DMS79 treated with DMSO at 0.1 percent for 48 hours (cell line): ENCODE data around the gene WNT11.
"Not testable (repeated sequence)": the region's sequence is repeated elsewhere in the genome, so short reads cannot be mapped to it uniquely, and the experiment has no call there.

Experiments used
- DNase-seq: peaks from one replicate; lab custom pipeline; 2025; lab: John Stamatoyannopoulos, UW

WNT11 gene

DNA sequence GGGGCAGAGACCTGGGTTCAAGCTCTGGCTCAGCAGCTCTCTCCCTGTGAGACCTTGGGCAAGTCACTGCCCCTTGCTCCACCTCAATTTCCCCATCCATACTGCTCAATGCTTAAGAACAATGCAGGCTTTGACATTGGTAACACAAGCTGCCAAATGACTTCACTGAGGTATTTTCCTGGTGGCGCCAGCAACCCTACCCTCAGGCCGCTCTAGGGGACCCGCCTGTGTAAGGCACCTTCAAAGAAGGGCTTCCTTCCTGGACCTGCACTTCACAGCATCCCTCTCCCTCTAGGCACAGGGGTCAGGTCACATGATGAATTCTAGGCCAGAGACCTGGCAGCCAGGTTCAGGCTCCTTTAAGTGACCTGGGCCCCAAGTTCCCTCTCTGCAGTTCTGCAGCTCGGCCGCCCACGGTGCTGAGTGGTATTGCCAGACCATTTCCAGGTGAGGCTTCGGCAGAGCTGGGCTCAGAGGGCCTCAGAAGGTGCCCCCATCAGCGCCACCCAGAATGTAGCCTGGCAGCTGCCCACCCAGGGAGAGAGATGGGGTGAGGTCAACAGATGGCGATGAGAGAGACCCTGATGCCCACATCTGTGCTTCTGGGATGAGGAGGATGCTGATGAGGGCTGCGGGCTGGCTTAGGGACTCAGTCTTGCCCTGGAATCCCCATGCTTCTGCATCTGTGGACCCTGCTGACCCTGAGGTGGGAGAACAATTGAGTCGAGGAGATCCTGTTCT is 4.5 kb downstream of the WNT11 start:
- no peak for DNase-seq

DNA sequence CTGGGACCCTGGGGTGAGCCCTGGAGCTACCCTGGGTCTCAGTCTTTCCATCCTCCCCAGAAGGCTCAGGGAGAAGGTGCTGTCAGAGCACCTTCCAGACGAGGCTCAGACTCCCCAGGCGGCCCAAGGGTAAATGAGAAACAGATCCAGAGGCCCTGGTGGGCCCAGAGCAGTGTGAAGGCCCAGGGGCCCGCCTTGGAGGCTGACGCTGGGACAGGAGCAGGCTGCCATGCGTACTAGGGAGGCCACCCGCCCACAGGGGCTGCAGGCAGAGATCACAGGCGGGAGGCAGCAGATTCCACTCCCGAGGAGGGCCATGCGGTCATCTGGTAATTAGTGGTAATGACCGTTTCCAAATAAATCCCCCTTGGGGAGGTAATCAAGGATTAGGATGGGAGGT is 5.2 kb downstream of the WNT11 start:
- DNase-seq: no peak

DNA sequence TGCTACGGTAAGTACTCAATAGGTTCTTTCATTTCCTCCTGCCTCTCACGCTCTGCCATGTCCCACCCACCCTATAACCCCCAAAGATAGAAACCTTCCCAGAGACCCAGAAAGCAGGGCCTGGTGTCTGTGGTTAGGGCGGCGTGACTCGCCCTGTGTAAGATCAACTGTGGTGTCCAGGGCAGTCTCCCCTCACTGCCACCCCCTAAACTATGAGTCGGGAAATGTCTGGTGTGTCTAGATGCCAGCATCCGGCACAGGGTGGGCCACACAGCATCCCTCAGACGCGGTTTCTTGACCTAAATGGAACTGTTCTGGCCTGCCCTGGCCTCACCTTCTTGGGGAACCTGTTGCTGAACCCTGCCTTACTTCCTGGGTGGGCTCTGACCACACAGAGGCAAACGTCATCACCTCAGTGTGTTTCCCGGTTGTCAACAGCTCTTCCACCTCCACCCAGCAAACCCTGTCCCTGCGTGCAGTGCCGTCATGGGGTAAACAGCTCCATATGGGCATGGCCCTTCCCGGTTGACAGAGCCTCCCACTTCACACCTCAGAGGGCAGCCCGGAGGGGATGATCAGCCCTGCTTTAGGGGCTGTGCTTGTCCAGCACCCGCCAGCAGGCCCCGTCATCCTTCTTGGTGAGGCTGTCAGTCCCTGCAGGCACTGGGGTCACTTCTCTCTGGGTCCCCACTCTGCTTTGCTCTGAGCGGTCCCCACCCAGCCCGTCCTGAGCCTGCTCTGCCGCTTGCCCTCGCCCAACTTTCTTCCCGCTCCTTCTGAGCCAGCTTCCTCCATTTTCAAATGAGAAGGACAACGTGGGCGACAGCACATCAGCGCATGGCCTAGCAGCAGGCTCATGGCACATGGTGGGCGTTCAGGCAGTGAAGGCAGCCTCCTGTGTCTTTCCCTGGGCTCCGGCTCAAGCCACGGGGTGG is 6.0 kb downstream of the WNT11 start:
- DNase-seq: no peak

DNA sequence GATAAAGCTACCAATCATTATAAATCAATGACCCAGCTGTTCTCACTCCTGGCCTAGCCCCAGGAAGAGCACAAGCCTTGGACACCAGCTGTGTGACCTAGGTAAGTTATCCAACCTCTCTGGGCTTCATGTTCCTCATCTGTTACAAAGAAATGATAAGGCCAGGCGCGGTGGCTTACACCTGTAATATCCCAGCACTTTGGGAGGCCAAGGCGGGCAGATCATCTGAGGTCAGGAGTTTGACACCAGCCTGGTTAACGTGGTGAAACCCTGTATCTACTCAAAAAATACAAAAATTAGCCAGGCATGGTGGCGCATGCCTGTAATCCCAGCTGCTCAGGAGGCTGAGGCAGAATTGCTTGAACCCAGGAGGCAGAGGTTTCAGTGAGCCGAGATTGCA is 7.6 kb downstream of the WNT11 start:
- DNase-seq: not testable (repeated sequence)

DNA sequence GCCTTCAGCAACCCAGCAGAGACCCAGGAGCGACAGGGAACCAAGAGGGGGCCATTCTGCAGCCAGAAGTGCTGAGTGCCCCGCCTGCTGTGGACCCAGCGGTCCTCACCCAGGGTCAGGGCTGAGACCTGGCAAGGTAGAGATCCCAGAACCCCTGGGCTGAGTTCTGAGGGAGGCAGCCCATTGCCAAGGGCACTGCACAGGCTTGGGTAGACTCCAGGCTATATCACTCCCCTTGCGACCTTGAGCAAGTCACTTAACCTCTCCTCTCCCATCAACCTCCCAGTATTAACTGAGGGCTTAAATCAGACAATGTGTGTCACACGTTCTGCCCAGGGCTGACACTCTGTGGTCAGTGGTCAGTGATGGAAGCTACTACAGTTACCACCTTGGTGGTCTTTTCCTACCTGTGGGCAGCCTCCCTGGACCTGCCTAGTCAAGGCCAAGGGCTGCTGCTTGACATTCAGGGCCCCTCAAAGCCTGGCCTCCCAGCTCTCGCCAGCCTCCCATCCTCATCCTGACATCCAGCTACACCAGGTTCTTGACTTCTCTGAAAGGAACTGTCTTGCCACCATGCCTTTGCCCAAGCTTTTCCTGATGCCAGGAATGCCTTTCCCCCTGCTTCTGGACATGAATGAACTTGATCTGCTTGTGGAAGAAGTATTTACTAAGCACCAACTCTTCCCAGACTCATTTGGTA is 8.2 kb downstream of the WNT11 start:
- no peak for DNase-seq

DNA sequence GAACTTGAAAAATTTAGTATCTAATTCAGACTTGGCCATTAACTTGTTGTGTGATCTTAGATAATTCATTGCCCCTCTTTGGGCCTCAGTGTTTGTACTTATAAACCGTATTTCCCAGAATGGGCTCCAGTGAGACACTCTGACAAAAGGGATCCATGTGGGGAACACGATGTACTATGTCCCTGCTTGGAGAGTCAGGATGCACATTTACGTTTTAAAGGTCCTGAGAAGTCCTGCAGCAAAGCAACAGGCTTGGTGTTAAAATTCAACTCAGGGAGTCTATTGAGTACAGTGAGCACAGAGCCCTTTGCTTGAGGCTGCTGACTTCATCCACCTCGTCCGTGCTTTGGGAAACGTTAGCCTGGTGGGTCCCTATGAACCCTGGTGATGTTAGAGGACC is 9.0 kb downstream of the WNT11 start:
- no peak for DNase-seq

DNA sequence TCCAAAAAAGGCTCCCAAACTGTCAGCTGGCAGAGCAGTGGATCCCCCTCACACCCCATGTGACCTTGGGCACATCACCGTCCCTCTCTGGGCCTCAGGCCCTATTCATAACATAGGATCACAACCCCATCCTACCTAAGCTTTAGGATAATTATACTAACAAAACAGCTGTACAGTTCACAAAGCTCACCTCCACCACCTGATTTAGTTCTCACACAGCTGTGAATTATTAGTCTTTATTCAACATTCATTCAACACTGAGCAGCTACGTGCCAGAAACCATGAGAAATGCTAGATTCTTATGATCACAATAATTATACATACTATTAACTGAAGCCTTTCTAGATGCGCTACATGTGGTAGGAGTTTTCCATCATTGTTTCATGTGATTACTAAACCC is 9.5 kb downstream of the WNT11 start:
- DNase-seq: no peak

DNA sequence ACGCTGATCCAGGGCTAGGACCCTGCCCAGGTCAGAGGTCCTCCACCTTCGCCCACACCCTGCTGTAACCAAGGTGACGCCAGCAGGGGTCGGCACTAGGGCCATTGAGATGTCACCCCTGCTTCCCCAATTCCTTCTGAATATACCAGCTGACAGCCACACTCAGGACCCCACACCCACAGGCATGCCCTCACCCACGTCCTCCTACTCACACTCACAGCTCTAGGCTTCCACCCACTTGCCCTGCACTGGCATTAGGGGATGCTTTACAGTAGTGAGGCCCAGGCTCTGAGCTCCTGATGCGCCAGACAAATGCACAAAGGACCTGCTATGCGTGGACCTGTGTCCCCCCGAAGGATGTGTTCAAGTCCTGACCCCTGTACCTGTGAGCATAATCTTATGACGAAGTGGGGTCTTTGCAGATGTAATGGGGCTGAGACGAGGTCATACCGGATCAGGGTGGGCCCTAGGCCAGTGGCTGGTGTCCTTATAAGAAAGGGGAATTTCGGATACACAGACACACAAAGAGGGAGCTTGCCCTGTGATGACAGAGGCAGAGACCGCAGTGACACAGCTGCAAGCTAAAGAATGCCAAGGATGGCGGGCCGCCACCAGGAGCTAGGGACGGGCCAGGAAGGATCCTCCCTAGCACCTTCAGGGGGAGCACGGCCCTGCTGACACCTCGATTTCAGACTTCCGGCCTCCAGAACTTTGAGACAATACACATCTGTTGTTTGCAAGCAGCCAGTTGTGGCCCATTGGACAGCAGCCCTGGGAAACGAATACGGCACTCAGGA is 11.2 kb downstream of the WNT11 start:
- no peak for DNase-seq

DNA sequence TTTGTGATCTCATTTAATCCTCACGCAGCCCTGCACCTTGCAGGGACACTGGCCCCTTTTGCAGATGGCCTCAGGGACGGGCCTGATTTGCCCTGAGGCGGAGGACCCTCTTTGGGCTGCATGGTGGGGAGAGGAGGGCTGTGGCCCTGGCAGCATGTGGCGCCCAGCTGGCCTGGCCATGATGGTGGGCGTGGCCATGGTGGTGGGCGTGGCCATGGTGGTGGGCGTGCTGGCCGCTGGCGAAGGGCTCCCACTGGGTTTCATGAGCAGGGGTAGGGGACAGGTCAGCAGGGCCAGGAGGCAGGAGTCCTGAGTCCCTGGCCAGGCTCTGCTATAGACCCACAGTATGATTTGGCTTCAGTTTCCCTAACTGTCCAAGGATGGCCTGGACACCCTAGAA is 13.1 kb downstream of the WNT11 start:
- no peak for DNase-seq

DNA sequence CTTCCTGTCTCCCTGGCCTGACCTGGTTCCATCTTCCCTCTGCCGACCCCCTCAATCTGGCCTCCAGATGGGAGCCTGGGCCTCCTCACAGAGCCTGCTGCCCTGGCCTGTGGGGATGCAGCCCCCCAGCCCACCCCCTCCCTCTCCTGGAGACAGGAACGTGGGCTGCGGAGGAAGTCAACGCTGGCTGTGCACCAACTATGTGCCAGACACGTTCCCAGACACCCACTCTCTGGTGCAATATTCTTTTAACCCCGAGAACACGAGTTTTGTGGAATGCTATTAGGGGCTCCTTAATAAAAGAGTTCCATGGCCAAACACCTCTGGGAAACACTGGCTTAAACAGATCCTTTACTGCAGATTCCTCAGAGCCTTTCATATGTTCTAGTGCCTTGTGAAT is 15.9 kb downstream of the WNT11 start:
- DNase-seq: no peak

DNA sequence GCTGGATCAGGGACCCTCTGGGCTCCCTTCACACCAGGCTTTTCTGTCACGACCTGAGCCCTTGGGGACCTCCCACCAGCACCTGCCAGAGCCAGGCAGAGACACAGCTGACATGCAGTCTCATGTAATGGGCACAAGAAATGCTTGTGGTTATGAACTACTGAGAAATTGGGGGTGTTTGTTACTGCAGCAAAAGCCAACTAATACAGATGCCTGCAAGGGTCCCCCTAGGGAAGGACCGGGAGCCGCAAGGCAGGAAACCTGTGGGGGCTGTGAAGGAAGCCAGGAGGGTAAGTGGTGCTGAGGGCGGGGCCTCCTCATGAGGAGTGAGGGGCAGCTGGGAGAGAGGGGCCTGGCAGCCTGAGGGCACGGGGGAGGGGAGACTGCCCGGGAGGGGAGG is 16.6 kb downstream of the WNT11 start:
- DNase-seq: no peak

DNA sequence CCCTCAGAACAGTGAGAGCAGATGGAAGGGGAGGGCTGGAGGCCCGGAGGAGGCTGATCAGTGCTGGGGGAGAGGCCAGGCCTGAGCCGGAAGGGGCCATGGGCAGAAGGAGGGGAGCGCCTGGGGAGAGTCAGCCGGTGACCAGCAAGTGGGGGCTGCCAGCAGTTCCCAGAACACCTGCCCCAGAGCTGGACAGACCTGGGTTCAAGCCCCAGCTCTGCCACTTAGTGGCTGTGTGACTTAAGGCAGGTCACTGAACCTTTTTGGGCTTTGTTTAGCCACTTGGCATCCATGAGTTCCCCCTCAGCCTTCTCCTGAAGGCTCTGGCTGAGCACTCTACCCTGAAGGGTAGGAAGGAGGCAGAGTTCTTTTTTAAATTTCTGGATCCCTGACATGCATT is 17.4 kb downstream of the WNT11 start:
- DNase-seq: no peak

DNA sequence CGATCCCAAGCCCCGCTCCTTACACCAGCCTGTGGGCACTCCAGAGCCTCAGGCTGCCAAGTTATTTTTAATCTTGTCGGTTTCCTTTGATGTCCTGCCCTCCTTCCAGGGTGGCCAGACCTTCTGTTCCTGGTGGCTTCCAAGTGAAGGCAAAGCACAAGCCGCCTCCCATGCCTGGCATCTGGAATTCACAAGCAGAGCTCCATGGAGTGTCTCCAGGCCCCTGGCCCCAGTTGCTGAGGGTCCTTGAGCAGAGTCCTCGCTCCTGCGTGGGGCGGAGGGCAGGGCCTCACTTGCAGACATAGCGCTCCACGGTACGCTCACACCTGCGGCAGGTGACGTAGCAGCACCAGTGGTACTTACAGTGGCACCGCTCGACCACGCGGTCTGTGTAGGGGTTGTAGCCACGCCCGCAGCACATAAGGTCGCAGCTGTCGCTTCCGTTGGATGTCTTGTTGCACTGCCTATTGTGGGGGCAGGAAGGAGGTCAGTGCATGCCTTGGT is 19.5 kb downstream of the WNT11 start:
- DNase-seq: no peak

DNA sequence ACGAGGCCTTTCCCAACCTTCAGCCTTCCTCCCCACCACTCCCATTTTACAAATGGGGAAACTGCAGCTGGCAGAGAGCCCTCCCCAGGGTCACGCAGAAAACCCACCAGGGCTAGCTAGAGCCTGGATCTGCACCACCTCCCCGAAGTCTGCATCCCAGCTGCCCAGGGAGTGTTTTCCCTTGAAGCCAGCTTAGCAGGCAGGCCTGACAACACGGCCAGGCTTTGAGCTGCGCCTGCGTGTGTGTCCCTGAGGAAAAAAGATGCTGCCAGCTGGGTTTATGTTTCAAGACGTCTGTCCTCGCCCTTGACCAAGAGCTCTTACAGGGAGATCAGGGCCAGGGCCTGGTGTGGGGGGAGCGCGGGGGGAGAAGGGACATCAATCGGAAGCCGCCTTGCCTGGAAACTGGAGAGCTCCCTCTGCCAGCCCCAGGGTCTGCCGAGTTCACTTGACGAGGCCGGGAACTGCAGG is 20.3 kb downstream of the WNT11 start:
- no peak for DNase-seq

DNA sequence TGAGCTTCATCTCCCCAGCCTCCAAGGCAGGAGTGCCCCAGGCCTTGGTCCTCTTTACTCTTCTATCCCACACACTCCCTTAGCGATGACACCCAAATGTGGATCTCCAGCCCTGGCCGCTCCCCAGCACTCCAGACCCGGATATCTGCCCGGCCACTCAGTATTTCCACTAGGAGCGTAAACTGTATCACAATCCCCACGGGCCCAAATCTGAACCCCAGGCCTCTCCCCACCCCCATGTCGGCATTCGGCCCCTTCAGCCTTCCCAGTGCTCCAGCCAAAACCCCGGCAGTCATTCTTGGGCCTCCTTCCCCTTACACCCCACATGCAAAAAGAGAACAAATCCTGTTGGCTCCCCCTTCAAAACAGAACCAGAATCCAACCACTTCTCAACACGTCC is 20.8 kb downstream of the WNT11 start:
- DNase-seq: no peak

DNA sequence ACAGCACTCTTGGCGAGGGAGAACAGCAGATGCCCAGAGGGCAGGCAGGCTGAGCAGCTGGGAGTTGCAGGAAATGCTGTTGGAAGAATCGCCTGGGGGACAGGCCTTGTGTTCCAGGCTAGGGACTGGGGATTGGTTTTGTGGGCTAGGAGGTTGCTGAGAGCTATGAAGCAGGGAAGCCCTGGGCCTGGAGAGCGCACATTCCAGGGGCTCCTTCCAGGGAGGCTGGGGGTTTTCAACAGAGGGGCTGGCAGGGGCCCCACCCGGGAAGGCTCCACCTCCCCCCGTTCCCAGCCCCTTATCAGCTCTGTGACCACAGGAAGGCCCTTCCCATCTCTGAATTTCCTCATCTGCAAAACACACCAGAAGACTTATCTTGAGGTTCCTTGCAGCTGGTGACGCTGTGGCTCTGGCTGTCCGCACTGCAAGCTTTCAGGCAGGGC is 21.7 kb downstream of the WNT11 start:
- DNase-seq: no peak

DNA sequence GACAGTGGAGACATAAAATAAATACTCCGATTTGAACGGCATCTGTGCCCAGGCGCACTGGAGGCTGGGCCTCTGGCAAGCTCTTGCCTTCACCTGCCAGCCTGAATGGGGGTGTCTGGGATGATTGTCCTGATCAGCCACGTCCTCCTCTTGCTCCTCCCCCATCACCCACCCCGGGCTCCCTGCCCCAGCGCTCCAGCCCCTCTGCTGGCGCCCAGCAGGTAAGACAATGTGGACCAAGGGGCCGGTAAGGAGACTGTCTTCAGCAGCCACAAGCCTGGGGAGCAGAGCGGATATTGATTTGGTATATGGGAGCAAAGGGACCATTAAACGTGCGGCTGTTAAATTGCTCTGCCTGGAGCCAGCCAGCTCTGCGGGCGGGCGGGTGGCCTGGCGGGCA is 24.9 kb downstream of the WNT11 start:
- no peak for DNase-seq

DNA sequence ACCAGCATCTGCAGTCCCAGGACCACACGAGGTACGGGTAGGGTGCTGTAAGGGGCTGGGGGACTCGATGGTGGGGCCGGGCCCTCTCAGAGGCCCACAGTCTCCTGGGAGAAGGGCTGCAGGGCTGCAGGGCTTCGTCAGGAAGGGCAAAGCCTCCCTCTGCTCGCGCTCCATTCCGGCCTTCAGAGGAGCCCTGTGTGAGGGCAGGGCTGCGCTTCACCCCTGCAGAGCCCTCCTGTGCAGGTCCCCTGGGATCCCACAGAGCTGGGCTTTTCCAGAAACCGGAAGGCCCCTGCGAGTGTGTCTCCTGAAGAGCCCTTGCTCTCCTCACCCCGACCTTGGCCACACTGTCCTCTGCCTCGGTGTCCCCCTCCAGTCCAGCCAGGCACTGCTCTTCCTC is 27.2 kb downstream of the WNT11 start:
- DNase-seq: no peak

DNA sequence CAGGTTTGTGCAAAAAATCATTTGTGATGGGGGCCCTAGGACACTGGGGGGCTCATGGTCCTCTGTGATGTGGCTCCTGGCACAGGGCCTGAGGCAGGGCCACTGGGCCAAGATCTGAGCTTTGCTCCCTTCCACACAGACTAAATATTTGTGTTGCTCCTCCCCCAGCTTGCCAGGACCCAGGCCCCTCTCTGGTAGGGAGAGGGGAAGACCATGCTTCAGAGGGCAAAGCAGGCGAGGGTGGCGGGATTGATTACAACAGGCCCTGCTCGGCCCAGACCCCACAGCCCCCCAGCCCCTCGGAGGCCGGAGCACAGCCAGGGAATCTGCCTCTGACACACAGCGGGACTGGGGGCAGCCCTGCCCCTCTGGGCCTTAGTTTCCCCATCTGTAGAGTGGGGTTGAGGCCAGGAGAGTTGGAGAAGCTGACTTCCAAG is 29.0 kb downstream of the WNT11 start:
- no peak for DNase-seq

DNA sequence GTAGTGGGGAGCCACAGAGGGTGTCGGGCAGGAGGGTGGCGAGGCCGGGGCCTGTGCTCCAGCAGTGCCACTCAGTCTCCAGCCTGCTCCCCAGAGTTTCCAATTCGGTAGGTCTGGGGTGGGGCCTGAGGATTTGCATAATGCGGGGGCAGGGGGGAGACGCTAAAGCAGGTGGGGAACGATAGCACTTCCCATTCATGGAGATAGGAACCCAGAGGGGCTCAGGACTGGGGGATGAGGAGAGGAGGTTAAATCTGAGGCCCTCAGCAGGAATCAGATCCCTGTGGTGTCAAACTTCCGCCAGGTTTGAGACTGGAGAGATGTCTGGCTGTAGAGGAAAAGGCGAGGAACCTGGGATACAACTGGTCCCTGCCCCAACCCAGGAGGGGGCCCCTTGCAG is 29.8 kb downstream of the WNT11 start:
- DNase-seq: no peak

DNA sequence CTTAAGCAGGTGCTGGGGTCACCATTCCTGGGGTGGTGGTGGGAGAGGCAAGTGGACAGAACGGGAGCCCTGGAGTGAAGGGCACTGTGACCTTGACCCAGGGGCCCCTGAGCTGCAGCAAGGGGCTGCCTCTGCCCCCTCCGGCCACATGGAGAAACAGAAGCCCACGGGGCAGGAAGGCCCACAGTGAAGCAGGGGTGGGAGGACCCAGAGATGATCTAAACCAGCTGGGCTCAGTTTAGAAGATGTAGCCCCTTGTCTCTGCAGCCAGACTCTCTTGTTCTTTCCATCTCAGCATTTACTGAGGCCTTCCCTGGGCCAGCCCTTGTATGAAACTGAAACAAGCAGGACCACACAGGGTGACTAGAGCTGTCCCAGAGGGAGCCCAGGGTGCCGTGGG is 30.5 kb downstream of the WNT11 start:
- DNase-seq: no peak

DNA sequence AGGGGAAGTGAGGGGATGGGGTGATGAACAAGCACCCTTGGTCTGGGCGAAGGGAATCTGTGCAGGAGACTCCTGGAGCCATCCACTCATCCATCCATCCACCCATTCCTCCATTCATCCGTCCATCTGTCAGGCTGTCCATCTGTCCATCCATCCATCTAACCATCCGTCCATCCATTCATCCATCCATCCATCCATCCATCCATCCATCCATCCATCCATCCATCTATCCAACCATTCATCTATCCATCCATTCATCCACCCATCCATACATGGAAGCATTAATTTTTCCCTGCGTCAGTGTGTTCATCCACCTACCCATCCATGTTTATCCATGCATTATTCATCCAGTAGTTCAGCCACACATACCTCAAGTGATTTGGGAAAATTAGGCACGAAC is 32.0 kb downstream of the WNT11 start:
- DNase-seq: no peak
